GM19035 (cell line): ENCODE results near the gene PDXK.
A peak's percentile ranks its signal among the peaks of the same experiment; 100 is the strongest.

ENCODE experiments used
- ATAC-seq: cut with Tn5 transposase; IDR thresholded peaks from one replicate; pipeline ENCODE4 v1.9.1; 2021; ENCODE audit not compliant: unreplicated experiment

PDXK gene

DNA sequence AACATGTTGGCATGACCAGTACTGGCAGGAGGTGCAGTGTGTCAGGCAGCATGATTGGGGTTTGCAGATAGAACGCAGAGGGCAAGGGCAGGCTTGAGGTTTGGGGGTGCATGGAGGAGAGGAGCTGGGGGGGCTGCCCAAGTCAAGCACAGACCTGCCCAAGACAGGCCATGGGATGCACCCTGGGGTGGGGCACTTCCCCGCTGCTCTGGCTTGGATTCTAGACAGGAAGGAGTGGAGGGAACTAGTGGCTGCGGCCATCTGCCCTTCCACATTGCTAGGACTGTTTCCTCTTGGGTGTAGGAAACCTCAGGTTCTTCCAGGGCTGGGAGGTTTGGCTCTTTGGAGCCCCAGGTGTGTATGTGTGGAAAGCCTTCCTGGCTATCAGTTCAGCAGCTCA, 3.0 kb downstream of the PDXK start:
- no peak for ATAC-seq

DNA sequence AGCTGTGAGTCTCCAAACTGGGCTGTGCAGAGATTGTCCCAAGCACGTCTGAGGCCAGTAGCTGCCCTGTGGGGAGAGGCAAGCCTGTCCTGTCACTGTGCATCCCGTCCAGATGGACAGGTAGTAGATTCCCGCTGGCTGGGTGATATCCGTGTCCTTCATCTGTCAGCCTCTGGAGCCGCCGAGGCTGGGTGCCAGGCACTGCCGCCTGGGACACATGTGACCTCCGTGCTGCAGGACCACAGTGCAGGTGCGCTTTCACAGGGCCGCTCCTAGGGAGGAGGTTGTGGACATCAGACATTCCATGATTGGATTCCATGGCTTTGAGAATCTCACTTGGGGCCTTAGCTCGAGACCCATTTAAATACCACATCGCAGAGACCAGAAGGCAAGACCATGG, 4.7 kb downstream of the PDXK start:
- no peak for ATAC-seq

DNA sequence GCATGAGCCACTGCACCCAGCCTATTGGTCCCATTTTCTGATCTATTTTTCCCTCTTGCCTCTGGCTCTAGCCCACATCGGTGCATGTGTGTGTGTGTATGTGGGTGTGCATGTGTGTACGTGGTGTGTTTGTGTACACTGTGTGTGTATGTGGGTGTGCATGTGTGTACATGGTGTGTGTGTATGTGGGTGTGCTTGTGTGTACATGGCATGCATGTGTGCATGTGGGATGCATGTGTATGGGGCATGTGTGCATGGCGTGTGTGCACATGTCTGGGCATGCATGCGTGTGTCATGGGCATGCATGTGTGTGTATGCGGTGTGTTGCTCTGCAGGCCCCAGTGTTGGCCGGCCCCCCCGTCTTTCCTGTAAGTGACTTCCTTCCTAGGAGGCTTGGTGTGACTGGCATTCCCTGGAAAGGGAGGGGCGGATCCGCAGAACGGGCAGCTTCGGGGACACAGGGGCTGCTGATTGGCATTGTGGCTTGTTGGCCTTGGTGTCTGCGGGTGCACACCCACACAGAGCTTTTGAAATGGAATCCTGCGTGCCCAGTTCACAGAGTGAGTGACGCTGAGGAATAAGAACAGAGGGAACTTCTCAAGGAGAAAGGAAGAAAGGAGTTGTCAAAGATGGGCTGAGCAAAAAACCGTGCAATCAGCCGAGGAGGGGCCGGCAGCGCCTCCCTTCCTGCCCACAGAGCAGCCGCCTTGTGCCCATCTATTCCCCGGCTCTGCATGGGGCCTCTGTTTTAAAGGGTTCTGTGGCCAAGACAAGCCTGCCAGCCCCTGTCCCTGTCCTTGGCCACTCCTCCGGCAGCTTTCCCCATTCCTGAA, 8.0 kb downstream of the PDXK start:
- no peak for ATAC-seq

DNA sequence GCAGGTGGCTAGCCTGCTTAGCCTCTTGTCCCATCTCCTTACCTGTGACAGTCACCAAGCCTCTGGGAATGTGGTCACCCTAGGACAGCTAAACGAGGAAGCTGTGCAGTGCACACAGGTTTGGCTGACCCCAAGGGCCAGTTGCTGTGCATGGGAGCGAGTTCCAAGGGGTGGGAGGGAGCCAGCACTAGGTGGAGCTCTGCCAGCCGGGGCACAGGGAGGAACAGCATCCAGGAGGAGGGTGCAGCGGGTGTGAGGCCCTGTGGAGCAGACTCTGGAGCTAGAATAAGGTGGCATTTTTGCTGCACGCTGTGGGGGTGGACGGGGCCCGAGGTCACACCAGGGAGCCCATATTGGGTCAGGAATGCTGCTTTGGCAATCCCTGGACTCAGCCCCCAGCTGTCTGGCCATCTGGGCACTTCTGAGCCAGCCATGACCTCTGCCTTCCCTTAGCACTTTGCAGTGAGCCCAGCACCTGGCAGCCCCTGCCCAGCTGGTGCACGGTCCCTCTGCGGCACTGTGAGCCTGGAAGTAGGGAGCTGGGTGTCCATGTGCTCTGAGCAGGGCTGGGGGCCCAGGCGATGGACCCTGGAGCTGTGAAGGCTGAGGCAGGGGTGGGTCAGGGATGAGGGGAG, 8.7 kb downstream of the PDXK start:
- no peak for ATAC-seq

DNA sequence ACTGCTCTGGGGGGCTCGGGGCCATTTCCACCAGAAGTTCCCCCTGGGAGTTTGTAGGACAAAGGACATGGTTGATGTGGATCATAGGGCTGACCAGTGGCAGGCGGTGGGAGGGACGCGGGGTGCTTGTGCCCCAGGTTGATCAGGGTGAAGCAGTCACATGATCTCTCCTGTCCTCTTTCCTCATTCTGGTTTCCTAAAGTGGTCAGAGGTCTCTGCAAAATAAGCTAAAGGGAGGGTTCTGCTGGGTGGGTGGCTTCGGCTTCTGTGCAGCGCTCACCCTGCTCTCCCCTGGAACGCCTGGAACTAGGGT, 9.2 kb downstream of the PDXK start:
- no peak for ATAC-seq

DNA sequence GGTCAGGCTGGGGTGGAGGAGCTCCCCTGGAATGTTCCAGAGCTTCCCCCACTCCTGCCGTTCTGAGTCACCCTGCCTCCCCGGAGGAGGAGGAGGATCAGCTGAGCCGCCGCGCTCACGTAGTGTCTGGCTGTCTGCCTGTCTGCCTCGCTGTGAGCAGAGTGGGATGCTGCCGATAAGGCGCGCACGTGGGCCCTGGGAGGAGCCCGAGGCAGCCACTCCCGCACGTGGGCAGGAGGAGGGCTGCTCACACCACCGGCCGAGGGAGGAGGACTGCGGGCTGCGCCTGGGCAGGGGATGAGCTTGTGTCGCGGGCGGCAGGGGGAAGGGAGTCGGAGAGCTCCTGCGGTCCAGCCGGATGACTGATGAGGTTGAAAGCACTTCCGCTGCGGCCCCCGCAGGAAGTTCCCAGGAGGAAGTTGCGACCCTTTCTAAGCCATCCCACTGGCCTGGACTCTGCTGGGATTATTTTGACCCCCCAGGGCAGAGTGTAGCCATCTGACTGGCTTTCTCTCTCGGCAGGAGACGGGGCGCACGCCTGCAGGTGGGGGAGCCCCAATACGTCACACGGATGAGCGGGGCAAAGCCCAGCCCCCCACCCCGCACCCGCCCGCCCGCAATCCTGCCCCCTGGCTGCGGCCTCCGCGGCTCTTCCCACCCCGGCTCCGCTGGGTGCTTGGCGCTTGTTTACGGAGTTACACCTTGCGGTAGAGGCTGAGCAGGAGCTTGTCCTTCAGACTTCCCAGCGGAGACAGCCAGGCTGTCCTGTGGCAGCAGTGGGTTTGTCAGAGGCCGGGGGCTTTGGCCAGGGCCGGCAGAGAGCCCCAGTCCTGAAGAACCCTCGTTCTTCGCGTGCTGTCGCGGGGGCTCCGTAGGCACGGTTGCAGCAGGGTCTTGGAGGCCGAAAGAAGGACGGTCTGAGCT, 9.8 kb downstream of the PDXK start:
- peak; percentile 69 for ATAC-seq

DNA sequence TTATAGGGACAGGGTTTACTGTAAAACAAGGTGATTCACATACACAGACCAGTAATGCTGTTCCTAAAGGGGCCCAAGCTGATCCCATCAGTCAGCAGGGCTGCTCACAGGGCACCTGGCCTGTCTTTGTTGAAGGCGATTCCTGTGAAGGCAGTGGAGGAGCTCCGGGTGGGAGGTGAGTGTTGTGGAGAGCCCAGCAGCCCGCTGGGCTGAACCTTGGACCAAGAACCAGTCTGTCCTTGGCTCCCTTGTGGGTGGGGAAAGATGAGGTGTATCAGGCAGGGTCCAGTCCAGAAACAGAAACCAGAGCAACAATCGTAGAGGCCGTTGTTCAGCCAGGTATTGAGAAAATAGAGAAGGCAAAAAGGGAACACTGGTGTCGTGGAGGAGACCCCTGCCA, 12.5 kb downstream of the PDXK start:
- no peak for ATAC-seq

DNA sequence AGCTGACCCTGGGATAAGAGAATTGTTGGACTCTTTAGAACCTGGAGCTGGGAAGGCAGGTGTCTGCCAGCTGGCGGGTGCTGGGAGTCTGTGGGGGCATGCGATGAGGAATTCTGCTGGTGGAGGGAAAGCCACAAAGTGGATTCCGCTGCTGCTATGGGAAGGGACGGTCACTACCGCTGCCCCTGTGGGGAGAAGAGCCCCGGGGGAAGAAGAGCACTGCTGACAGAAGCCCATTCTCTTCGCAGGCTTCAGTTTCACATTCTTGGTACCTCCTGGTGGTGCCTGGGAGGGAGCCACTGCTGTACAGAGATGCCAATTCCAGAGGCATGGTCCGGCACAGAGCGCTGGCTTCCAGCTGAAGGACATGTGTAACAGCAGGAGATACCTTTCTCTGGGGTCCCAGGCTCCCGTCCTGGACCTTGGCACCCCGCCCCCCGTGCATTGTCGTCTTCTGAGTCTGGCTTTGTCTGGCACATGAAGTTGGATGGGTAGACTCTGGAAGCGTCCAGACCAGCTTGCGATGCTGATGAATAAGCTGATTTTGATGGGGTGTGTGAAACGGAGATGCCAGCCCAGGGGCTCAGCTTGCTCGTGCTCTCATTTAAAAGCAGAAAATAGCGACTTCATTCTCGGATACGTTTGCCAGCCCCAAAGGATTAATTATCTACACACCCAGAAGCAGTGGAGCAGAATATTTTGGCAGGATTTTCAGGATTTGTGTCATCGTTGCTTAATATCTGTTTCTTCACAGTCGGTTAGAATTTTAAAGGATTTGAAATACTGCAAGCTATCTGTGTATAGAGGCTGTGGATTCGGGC, 13.2 kb downstream of the PDXK start:
- ATAC-seq: no peak

DNA sequence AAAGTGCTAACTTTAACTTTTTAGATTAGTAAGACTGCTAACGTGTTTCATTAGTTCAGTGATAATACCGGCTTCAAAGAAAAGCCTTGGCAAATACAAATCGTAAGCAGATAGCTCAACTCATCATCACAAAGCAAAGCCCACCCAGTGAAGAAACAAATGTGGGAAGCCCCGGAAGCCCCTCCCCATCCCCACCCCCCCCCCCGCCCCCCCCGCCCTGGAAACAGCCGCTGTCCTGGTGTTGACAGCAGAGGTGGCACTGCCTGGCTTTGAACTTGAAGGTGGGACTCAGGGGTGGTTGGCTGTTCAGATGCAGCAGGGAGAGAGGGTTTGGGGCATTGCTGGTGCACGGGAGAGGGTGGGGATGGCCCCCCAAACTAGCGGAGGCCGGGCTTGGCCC, 14.1 kb downstream of the PDXK start:
- no peak for ATAC-seq

DNA sequence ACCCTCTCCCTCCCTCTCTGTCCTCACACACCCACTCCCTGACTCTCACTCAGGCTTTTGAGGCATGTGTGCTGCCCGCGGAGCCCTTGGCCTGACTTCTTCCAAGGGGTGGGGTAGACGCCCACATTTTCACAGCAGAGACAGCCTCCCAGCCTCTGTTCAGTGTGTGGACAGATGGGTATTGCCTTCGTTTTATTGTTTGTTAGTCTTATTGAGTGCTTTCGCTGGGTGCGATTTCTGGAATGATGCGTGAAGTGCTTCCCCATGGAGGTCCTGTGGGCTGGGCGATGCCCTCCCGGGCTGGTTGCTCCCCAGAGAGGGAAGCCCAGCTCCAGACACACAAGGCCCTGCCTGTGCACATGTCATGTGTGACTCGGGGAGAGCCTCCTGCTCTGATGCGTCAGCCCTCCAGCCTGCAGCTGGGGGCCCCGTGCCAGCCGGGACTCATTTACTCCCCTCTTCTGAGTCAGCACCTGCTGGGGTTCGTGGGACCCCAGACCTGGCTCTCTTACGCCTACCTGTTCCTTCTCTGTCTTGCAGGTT, 14.7 kb downstream of the PDXK start:
- ATAC-seq: no peak

DNA sequence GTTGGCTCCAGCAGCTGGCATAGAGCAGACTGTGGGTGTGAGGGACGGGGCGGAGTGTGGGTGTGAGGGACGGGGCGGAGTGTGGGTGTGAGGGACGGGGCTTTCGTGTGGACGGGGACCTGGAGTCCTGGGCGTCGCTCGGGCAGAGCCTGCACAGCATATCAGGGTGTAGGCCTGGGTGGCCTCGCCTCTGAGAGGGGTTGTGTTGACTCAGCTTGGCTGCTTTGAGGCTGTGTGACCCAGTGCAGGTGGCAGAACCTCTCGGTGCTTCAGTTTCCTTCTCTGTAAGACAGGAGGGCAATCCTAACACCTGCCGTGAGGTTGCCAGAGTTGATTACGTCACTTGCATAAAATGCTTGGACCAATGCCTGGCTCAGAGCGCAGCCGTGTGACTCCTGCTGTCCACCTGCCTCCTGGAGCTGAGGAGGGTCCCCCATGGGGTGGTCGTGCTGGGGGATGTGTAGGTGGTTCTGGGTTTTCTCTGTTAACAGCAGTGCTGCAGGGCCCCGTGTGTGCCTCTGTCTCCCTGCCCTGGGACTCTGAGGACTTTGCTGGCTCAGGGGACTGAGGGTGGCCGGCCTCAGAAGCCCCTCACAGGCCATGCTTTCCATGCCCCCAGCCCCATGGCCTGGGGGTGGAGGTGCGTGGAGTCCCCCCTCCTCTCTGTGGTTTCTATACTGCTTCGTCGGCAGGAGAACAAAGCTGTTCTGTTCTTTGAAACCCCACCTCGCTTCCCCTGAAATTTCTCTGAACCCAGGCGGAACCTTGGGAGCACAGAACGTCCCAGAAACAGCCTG, 15.4 kb downstream of the PDXK start:
- ATAC-seq: no peak

DNA sequence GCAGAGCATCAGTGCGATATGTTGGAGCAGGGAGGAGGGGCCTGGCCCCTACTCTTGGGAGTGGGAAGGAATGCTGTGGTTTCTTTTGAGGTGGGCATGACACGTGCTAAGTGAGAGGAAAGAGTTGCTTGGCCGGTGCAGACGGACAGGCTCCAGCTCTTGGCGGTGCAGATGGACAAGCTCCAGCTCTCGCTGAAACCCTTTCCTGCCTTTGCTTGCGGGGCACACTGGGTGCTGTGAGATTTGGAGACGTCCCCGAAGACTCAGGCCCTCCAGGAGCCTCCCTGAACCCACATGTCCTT, 15.9 kb downstream of the PDXK start:
- ATAC-seq: no peak

DNA sequence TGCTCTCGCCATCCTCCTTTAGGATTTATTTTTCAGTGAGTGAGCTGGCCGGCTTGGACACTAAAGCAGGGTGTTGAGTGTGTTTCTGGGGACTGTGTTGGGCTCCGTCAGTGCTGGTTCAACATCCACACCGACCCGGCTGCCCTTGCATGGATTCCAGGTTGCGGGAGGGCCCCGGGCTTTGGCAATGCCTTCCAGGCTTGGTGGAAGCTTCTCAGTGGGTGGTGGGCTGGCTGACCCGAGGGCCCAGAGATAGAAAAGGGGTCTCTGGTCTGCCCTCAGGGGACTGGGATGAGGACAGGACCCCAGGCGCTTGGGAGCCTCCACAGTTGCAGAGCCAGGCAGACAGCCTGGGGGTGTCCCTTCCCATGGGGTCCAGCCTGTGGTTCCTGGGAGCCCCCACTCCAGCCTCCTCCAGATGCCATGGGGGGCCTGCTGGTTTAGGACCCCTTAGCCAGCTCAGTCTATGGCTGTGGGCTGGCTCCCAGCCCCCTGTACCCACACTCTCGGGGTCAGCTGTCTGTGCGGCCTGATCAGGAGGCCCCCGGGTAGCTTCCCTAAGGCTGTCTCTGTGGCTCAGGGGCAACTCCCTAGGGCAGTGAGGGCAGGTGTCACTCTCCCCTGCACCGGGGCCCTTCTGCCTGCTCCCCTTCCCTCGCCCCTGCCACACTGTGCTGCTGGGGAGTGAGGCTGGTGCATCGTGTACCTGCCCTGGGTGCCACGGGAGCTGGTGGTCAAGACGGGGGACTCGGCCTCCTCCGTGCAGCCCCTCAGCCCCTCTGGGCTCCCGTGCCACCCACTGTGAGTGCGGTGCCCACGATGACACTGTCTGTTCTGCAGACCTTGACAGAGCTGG, 16.5 kb downstream of the PDXK start:
- no peak for ATAC-seq

DNA sequence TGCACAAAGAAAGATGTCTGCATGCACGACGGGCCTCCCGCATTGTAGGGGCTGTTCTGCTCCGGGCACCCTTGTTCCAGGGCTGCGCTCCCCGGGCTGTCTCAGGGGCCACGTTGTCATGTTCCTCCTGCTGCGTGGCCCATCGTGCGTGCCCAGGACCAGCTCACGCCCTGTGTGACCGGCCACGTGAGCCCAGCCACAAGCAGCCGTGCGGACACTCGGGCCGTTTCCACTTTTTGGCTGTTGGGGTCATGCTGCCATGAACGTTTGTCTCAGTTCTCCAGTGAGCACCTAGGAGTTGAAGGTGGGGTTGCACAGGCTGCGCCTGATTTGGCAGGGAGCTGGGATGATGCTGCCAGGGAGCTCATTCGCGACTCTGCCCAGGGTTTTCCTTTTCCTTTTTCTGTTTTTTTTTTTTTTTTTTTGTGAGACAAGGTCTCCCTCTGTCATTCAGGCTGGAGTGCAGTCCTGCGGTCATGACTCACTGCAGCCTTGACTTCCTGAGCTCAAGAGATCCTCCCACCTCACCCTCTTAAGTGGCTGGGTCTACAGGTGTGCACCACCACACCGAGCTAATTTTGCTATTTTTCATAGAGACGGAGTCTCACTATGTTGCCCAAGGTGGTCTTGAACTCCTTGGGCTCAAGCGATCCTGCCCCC, 17.4 kb downstream of the PDXK start:
- no peak for ATAC-seq

DNA sequence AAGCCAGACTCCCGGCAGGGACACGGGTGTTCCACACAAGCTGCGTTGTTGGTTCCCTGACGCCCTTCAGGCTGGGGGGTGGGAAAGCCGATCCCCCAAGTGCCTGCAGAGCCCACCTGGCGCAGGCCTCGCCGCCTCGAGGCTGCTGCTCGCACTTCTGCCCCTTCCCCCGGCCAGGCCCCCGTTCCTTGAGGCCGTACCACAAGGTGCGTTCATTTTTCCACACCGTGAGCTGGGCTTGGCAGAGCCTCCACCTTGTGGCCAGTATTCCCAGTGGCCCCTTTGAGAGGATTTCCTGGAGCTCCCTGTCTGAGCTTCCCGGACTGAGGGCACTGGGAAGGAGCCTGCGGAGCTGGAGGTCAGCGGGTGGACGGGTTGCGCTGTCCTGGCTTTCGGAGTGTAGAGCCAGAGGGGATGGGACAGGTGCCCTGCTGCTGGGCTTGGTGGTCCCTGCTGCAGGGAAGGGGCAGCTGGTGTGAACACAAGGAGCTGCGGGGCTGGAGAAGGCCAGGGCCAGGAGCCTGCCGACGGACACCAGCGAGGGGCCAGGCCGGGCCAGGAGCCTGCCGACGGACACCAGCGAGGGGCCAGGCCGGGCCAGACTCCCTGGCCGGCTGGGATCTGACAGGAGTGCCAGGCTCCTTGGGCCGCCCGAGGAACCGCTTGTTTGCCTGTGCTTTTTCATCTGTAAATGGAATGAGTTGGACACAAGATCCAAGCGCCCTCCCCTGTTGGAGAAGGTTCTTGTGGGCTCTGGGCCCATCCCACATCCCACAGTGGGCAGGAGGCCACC, 18.4 kb downstream of the PDXK start:
- no peak for ATAC-seq

DNA sequence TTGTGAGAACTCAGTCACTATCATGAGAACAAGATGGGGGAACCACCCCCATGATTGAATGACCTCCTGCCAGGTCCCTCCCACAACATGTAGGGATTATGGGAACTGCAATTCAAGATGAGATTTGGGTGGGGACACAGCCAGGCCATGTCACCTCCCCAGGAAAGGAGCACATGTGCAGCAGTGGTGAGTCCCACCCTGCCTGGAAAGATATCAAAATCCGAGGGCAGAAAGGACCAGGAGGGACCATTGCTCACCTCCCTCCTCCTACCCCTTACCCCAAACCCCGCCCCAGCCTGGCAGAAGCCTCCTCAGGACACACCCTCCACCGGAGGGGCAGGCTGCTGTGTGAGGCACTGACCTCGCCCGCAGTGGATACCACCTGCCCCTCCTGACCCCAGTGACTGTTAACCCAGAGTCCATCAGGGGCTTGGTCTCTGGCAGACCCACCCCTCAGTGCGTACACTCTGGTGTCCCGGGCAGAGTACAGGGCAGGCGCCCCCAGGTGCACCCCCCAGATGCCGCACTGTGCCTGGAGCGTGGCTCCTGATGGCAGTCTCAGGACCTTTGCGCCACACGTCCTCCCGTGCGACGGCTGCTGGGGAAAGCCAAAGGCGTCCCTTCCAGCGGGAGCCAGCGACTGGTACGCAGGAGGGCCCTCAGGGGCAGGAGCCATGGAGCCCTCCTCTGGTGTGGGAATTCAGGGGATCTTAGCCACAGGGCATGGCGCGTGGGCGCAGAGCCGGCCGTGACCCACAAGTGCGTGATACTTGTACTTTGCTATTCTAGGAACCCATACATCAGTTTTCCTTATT, 20.9 kb downstream of the PDXK start:
- ATAC-seq: no peak
